ENCODE results near the gene FAM90A26. TPM values are rescaled to one million over a fixed set of nuclear protein-coding genes. Genes with fewer than 3 reads are reported as not detected.
A peak's percentile ranks its signal among the peaks of the same experiment; 100 is the strongest.
"Not testable (repeated sequence)": the region's sequence is repeated elsewhere in the genome, so short reads cannot be mapped to it uniquely, and the experiment has no call there.

The FAM90A26 gene, protein sequence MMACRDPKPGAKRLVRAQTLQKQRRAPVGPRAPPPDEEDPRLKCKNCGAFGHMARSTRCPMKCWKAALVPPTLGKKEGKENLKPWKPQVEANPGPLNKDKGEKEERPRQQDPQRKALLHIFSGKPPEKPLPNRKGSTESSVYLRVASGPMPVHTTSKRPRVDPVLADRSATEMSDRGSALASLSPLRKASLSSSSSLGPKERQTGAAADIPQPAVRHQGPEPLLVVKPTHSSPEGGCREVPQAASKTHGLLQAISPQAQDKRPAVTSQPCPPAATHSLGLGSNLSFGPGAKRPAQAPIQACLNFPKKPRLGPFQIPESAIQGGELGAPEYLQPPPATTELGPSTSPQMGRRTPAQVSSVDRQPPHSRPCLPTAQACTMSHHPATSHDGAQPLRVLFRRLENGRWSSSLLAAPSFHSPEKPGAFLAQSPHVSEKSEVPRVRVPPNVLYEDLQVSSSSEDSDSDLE
- total RNA-seq (2014; rRNA removed) (not detected in 2 replicates), Bru-seq, nascent RNA (not detected), BruChase-seq, experiment 1, labeled RNA remaining after a 6-hour chase (not detected), BruChase-seq, experiment 2, labeled RNA remaining after a 2-hour chase (not detected)
- long read RNA-seq = 0 reads

DNA sequence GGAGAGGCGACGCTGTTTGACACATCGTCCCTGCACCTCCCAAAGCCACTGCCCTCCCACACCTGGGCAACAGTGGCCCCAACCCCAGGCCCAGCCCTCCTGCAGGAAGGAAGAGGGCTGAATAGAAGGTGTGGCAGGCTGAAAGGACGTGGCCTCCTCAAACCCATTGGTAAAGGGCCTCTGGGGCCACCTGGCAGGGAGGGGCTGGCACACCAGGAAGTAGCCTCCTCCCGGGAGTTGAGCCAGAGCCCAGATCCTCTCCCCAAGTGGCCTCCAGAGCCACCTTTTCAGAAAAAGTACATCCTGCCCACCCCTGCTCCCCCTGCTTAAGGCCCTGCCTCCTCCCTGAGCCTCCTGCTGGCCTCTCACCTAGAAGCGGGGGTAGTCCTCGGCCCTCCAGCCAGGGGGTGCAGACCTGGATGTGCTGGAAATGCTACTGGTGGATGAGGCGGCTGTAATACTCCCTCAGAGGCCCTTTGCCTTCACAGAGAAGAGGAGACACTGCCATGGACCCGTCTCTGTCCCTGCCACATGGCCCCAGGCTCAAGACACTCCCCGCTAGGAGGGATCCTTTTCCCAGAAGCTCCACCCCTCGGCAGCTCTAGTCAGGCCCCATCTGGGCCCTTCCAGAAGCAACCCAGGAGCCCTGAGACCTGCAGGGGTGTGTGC, at the start of gene FAM90A26:
FAM90A26 (plus strand) TSS at position 619 of the 669 bp plus-strand sequence. CDS start 2,764 bp downstream, outside the sequence.
- H3K4me3 ChIP-seq (ENCODE audit: low read length) = not testable (repeated sequence)

DNA sequence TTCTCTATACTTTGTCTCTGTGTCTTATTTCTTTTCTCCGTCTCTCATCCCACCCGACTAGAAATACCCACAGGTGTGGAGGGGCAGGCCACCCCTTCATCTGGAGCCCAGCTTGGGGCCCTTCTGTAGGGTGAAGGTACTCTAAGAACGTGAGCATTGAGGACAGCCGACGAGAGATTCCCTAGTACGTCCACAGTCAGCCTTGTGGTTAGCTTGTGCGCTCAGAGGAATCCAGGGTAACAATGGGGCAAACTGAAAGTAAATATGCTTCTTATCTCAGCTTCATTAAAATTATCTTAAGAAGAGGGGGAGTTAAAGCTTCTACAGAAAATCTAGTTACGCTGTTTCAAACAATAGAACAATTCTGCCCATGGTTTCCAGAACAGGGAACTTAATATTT, 47.5 kb upstream of the FAM90A26 start:
- H3K9me3 ChIP-seq (ENCODE audit: low read length); H3F3A ChIP-seq (ENCODE audit: low read length, unreplicated experiment); H3K4me3 ChIP-seq (ENCODE audit: low read length); H3K27ac ChIP-seq (ENCODE audit: low read length); H3K4me1 ChIP-seq (ENCODE audit: insufficient read depth, low read length); CTCF ChIA-PET; H3K9ac ChIP-seq (ENCODE audit: low read length); H4K20me1 ChIP-seq (ENCODE audit: low read length); ATAC-seq; intact Hi-C loops (cut with micrococcal nuclease); POLR2A ChIA-PET (ENCODE audit: unreplicated experiment); H3K4me2 ChIP-seq (ENCODE audit: low read length); H3K79me2 ChIP-seq (ENCODE audit: low read length); H3K36me3 ChIP-seq (ENCODE audit: low read depth, low read length); BruUV-seq (replicated peaks); H3K9me2 ChIP-seq (replicated peaks; ENCODE audit: low read length); H3K27me3 ChIP-seq (ENCODE audit: low read length); DNase-seq; H2AFZ ChIP-seq (ENCODE audit: low read length): not testable (repeated sequence)

More for the DNA sequence above, at the start of gene FAM90A26:
- CTCF ChIA-PET; H3K4me2 ChIP-seq (ENCODE audit: low read length); ATAC-seq; H4K20me1 ChIP-seq (ENCODE audit: low read length); H3K27me3 ChIP-seq (ENCODE audit: low read length); BruUV-seq (replicated peaks); H3K9me2 ChIP-seq (replicated peaks; ENCODE audit: low read length); H3K4me1 ChIP-seq (ENCODE audit: insufficient read depth, low read length); H3K79me2 ChIP-seq (ENCODE audit: low read length); H3K9me3 ChIP-seq (ENCODE audit: low read length); H3K9ac ChIP-seq (ENCODE audit: low read length); H3K36me3 ChIP-seq (ENCODE audit: low read depth, low read length); intact Hi-C loops (cut with micrococcal nuclease); H3F3A ChIP-seq (ENCODE audit: low read length, unreplicated experiment); H3K27ac ChIP-seq (ENCODE audit: low read length); H2AFZ ChIP-seq (ENCODE audit: low read length); POLR2A ChIA-PET (ENCODE audit: unreplicated experiment): not testable (repeated sequence)
- peak; percentile 1 for DNase-seq

DNA sequence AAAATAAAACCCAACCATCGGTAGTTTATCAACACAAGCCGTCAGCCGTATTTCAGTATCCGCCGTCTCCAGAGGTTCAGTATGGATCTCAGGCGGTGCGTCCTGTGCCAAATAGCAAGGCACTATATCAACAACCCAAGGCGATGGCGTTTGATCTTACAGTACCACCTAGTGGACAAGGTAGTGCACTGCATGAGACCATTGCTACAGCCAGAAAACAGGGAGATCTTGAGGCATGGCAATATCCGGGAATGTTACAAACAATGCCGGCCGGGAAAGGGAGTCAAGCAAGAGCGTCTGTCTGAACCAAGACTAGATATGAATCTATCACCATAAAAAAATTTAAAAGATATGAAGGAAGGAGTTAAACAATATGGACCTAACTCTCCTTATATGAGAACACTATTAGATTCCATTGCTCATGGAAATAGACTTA, 46.6 kb upstream of the FAM90A26 start:
- H3K4me1 ChIP-seq (ENCODE audit: insufficient read depth, low read length); H3K9me2 ChIP-seq (replicated peaks; ENCODE audit: low read length); H3K4me3 ChIP-seq (ENCODE audit: low read length); H3K9ac ChIP-seq (ENCODE audit: low read length); H3K79me2 ChIP-seq (ENCODE audit: low read length); H4K20me1 ChIP-seq (ENCODE audit: low read length); ATAC-seq; CTCF ChIA-PET; intact Hi-C loops (cut with micrococcal nuclease); BruUV-seq (replicated peaks); H3K27me3 ChIP-seq (ENCODE audit: low read length); H2AFZ ChIP-seq (ENCODE audit: low read length); H3K9me3 ChIP-seq (ENCODE audit: low read length); H3K36me3 ChIP-seq (ENCODE audit: low read depth, low read length); H3K4me2 ChIP-seq (ENCODE audit: low read length); POLR2A ChIA-PET (ENCODE audit: unreplicated experiment); H3K27ac ChIP-seq (ENCODE audit: low read length); H3F3A ChIP-seq (ENCODE audit: low read length, unreplicated experiment): not testable (repeated sequence)
- TF ChIP-seq, protein P1, sequence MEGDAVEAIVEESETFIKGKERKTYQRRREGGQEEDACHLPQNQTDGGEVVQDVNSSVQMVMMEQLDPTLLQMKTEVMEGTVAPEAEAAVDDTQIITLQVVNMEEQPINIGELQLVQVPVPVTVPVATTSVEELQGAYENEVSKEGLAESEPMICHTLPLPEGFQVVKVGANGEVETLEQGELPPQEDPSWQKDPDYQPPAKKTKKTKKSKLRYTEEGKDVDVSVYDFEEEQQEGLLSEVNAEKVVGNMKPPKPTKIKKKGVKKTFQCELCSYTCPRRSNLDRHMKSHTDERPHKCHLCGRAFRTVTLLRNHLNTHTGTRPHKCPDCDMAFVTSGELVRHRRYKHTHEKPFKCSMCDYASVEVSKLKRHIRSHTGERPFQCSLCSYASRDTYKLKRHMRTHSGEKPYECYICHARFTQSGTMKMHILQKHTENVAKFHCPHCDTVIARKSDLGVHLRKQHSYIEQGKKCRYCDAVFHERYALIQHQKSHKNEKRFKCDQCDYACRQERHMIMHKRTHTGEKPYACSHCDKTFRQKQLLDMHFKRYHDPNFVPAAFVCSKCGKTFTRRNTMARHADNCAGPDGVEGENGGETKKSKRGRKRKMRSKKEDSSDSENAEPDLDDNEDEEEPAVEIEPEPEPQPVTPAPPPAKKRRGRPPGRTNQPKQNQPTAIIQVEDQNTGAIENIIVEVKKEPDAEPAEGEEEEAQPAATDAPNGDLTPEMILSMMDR (conservative IDR thresholded peaks at IDR 0.05; ENCODE audit: low read depth, low read length) = peak; percentile 58
- peak; percentile 67 for DNase-seq

DNA sequence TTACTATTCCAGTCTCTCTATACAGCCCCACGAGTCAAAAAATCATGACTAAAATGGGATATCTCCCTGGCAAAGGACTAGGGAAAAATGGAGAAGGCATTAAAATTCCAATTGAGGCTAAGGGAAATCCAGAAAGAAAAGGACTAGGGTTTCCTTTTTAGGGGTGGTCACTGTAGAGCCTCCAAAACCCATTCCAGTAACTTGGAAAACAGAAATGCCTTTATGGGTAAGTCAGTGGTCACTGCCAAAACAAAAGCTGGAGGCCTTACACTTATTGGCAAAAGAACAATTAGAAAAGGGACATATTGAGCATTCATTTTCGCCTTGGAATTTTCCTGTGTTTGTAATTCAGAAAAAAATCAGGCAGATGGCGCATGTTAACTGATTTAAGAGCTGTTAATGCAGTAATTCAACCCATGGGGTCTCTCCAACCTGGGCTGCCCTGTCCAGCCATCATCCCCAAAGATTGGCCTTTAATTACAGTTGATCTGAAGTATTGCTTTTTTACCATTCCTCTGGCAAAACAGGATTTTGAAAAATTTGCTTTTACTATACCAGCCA, 44.5 kb upstream of the FAM90A26 start:
- H3K36me3 ChIP-seq (ENCODE audit: low read depth, low read length); H3K27me3 ChIP-seq (ENCODE audit: low read length); intact Hi-C loops (cut with micrococcal nuclease); H3F3A ChIP-seq (ENCODE audit: low read length, unreplicated experiment); CTCF ChIA-PET; H2AFZ ChIP-seq (ENCODE audit: low read length); H3K27ac ChIP-seq (ENCODE audit: low read length); H3K4me1 ChIP-seq (ENCODE audit: insufficient read depth, low read length); H3K9me2 ChIP-seq (replicated peaks; ENCODE audit: low read length); BruUV-seq (replicated peaks); H3K79me2 ChIP-seq (ENCODE audit: low read length); ATAC-seq; H3K9ac ChIP-seq (ENCODE audit: low read length); H4K20me1 ChIP-seq (ENCODE audit: low read length); H3K4me3 ChIP-seq (ENCODE audit: low read length); H3K9me3 ChIP-seq (ENCODE audit: low read length); POLR2A ChIA-PET (ENCODE audit: unreplicated experiment); H3K4me2 ChIP-seq (ENCODE audit: low read length): not testable (repeated sequence)
- DNase-seq = peak; percentile 5

DNA sequence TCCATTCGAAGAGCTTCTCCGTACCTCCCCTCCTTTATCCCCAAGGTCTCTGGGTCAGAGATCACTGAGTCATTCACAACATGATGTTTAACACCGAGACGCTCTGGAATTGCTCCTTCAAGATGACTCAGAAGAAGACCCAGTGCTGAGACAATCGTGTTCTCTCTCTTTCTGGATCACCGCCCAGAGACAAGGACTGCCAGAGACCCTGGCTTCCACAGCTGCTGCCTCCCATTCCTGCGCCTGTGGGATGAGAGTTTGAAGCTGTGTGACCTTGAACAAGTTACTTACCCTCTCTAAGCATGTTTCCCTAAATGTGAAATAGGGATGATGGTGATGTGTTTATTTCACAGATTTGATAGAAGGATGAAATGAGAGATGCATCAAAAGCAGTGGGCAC, 38.8 kb upstream of the FAM90A26 start:
- H3K27ac ChIP-seq (ENCODE audit: low read length); DNase-seq; H3K79me2 ChIP-seq (ENCODE audit: low read length); BruUV-seq (replicated peaks); H4K20me1 ChIP-seq (ENCODE audit: low read length); H2AFZ ChIP-seq (ENCODE audit: low read length); CTCF ChIA-PET; POLR2A ChIA-PET (ENCODE audit: unreplicated experiment); H3K9me3 ChIP-seq (ENCODE audit: low read length); H3K36me3 ChIP-seq (ENCODE audit: low read depth, low read length); ATAC-seq; H3K9ac ChIP-seq (ENCODE audit: low read length); H3F3A ChIP-seq (ENCODE audit: low read length, unreplicated experiment); H3K4me1 ChIP-seq (ENCODE audit: insufficient read depth, low read length); H3K27me3 ChIP-seq (ENCODE audit: low read length); H3K9me2 ChIP-seq (replicated peaks; ENCODE audit: low read length); intact Hi-C loops (cut with micrococcal nuclease); H3K4me3 ChIP-seq (ENCODE audit: low read length); H3K4me2 ChIP-seq (ENCODE audit: low read length): not testable (repeated sequence)
